ENCODE measurements around the gene ANKDD1B. TPM values are rescaled to one million over a fixed set of nuclear protein-coding genes. Genes with fewer than 3 reads are reported as not detected.

Gene ANKDD1B
- total and polyA plus RNA-seq, 2 experiments from 2014 or later, result 0.15 TPM; not detected in 1

DNA sequence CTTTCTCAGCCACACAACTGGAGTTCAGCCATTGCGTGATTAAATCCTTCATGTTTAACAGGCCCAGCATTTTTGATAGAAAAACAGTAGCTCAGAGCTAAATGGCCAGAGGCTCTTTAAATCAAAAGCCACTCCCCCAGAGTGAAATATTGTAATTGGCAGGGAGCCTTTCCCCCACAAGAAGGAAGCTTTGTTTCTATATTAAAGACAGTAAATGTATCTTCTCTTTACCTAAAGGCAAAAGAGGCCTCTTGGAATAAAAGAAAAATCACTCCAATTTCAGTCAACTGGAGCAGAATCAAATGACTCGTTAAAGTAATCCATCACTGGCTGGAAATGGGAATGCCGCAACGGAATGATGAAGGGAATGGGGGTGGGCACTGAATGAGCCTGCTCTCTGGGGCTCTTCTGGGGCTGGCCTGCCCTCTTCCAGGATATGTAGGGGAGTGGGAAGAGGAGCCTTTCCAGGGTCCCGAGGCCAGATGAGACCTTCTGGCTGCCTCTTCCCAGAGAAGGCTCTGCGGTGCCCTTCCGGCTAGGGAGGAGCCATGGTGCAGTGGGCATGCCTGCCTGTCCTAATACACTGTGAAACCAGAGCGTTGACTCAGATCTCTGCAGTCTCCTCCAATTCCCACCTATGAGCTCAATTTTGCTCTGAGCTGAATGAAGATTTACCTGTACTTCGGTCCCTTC lies 45.2 kb downstream of the ANKDD1B start:
- no peak overlapping the region for H3K27ac ChIP-seq

DNA sequence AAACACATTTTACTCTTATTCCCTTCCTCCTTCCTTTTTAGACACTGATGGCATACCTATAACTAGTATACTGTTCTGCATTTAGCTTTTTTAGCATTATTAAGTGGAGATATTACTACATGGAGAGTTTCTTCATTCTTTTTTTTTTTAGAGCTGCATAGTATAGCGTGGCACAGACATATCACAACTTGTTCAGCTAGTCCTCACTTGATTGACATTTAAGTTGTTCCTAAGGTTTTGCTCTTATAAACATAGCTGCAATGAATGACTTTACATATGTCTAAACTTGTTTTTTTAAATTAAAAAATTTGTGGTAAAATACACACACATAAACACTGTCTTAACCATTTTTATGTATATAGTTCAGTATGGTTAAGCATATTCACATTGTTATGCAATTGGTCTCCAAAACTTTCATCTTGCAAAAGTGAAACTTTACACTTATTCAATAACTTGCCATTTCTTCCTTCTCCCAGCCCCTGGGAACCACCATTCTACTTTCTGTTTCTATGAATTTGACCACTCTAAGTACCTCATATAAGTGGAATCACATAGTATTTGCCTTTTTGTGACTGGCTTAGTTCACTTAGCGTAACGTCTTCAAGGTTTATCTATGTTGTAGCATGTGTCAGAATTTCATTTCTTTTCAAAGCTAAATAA lies 48.7 kb downstream of the ANKDD1B start:
- 89 to 91% methylated on average over 3 of the region's 3 CpGs for WGBS, 2 experiments (ENCODE audit: low coverage in 1 of 2, low lambda C conversion rate in 2 of 2, missing lambda C conversion rate in 2 of 2)
- Histone ChIP-seq H3K79me2 (ENCODE audit: insufficient read depth) (no peaks in the 10 kb centered on the region), H3K4me2 (ENCODE audit: unreplicated experiment) (no peak overlapping the region), H3K4me3 (no peak overlapping the region), H3K4me1 (ENCODE audit: insufficient read depth) (no peaks in the 10 kb centered on the region), H3F3A (ENCODE audit: insufficient read depth) (no peaks in the 10 kb centered on the region), H3K36me3 (ENCODE audit: low read depth) (no peaks in the 10 kb centered on the region), H3K9me3 (ENCODE audit: low read depth) (no peaks in the 10 kb centered on the region), H3K9ac (no peak overlapping the region), H4K20me1 (ENCODE audit: insufficient read depth) (no peaks in the 10 kb centered on the region), H3K27ac (no peak overlapping the region), H3K9me2 (ENCODE audit: insufficient read depth) (no peaks in the 10 kb centered on the region), H3K27me3 (replicated peaks; ENCODE audit: insufficient read depth) (no peaks in the 10 kb centered on the region), H2AFZ (no peak overlapping the region)
- in situ Hi-C loops (cut with MboI), result no loop called here
- no peak for TF ChIP-seq EZH2 (IDR thresholded peaks at IDR 0.05; ENCODE audit: insufficient read depth, poor library complexity, severe bottlenecking)
- TF ChIP-seq EZH2phosphoT487 (IDR thresholded peaks at IDR 0.05; ENCODE audit: insufficient read depth, low read depth), result no peak
- no peak for DNase-seq

More for the DNA sequence above, 45.2 kb downstream of the ANKDD1B start:
- H2AFZ ChIP-seq, result peak overlapping the region; percentile 90
- no peaks in the 10 kb centered on the region for H4K20me1 ChIP-seq (ENCODE audit: insufficient read depth)
- no peaks in the 10 kb centered on the region for H3K9me3 ChIP-seq (ENCODE audit: low read depth)
- H3K4me3 ChIP-seq, result peak overlapping the region; percentile 82
- in situ Hi-C loops (cut with MboI), result no loop called here
- no peaks in the 10 kb centered on the region for H3K79me2 ChIP-seq (ENCODE audit: insufficient read depth)
- peak; percentile 70 for DNase-seq
- no peaks in the 10 kb centered on the region for H3K36me3 ChIP-seq (ENCODE audit: low read depth)
- H3K9me2 ChIP-seq (ENCODE audit: insufficient read depth), result no peaks in the 10 kb centered on the region
- no peak for TF ChIP-seq EZH2 (IDR thresholded peaks at IDR 0.05; ENCODE audit: insufficient read depth, poor library complexity, severe bottlenecking)
- TF ChIP-seq EZH2phosphoT487 (IDR thresholded peaks at IDR 0.05; ENCODE audit: insufficient read depth, low read depth), result no peak
- 25 to 39% methylated on average over 9 of the region's 9 CpGs for WGBS, 2 experiments (ENCODE audit: low coverage in 1 of 2, low lambda C conversion rate in 2 of 2, missing lambda C conversion rate in 2 of 2)
- peak overlapping the region; percentile 78 for H3K4me2 ChIP-seq (ENCODE audit: unreplicated experiment)
- peaks cover 9% of the 10 kb centered on the region; the same call in 1 of the 2 replicates for H3K27me3 ChIP-seq (replicated peaks; ENCODE audit: insufficient read depth)
- peak overlapping the region; percentile 61 for H3K9ac ChIP-seq
- no peaks in the 10 kb centered on the region for H3F3A ChIP-seq (ENCODE audit: insufficient read depth)
- H3K4me1 ChIP-seq (ENCODE audit: insufficient read depth), result no peaks in the 10 kb centered on the region

DNA sequence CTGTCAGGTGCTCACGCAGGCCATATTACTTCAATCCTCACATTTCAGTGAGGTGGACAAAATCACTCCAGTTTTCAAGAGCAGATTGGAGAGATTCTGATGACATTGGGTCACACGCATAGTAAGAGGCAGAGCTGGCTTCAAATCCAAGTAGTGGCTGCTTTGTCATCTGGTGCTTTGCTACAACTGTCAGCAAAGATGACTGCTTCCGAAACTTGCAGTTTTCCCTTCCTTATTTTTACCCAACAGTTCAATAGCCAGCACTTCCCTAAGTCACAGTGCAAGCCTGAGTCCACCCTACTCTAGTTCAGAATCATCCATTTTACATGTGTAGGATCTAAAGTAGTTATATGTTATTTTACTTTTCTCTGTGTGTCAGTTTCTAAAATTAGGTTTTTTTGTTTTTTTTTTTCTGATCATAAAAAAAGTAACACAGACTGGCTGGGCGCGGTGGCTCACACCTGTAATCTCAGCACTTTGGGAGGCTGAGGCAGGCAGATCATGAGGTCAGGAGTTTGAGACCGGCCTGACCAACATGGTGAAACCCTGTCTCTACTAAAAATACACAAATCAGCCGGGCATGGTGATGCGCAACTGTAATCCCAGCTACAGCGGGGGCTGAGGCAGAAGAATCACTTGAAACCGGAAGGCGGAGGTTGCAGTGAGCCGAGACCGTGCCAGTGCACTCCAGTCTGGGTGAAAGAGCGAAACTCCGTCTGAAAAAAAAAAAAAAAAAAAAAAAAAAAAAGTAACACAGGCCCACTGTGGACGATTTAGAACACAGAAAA lies 49.6 kb downstream of the ANKDD1B start:
- H3K27me3 ChIP-seq (replicated peaks; ENCODE audit: insufficient read depth), result no peaks in the 10 kb centered on the region
- H3K9ac ChIP-seq, result no peak overlapping the region
- H3K4me1 ChIP-seq (ENCODE audit: insufficient read depth), result no peaks in the 10 kb centered on the region
- no peaks in the 10 kb centered on the region for H4K20me1 ChIP-seq (ENCODE audit: insufficient read depth)
- DNase-seq, result no peak
- H3K27ac ChIP-seq, result no peak overlapping the region
- in situ Hi-C loops (cut with MboI), result no loop called here
- no peak overlapping the region for H2AFZ ChIP-seq
- no peaks in the 10 kb centered on the region for H3K9me3 ChIP-seq (ENCODE audit: low read depth)
- no peak for TF ChIP-seq EZH2phosphoT487 (IDR thresholded peaks at IDR 0.05; ENCODE audit: insufficient read depth, low read depth)
- TF ChIP-seq EZH2 (IDR thresholded peaks at IDR 0.05; ENCODE audit: insufficient read depth, poor library complexity, severe bottlenecking), result no peak
- H3K9me2 ChIP-seq (ENCODE audit: insufficient read depth), result no peaks in the 10 kb centered on the region
- WGBS, 2 experiments (ENCODE audit: low coverage in 1 of 2, low lambda C conversion rate in 2 of 2, missing lambda C conversion rate in 2 of 2), result 78 to 81% methylated on average over 15 to 16 of the region's 16 CpGs
- no peak overlapping the region for H3K4me2 ChIP-seq (ENCODE audit: unreplicated experiment)
- H3K36me3 ChIP-seq (ENCODE audit: low read depth), result no peaks in the 10 kb centered on the region
- no peak overlapping the region for H3K4me3 ChIP-seq
- no peaks in the 10 kb centered on the region for H3K79me2 ChIP-seq (ENCODE audit: insufficient read depth)
- no peaks in the 10 kb centered on the region for H3F3A ChIP-seq (ENCODE audit: insufficient read depth)

DNA sequence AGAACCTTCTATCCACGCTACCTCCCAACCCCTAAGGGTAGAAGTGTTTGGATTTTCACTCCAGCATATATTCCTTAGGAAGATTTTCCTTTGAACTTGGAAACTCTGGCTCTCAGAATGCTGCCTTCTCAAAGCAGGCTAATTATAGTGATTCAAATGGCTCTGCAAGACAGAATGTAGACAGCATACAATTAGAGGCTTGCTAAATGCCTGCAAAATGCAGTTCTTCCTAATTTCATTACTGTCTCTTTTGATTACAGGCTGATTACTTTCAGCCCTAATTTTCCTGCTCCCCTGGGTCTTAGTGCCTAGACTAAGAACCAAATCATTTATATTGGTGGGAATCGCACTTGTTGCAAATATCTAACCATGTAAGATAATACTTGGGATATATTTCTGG lies 50.8 kb downstream of the ANKDD1B start:
- H3K4me1 ChIP-seq (ENCODE audit: insufficient read depth), result no peaks in the 10 kb centered on the region
- no peaks in the 10 kb centered on the region for H4K20me1 ChIP-seq (ENCODE audit: insufficient read depth)
- H3K4me2 ChIP-seq (ENCODE audit: unreplicated experiment), result no peak overlapping the region
- no peaks in the 10 kb centered on the region for H3K27me3 ChIP-seq (replicated peaks; ENCODE audit: insufficient read depth)
- in situ Hi-C loops (cut with MboI), result no loop called here
- TF ChIP-seq EZH2phosphoT487 (IDR thresholded peaks at IDR 0.05; ENCODE audit: insufficient read depth, low read depth), result no peak
- TF ChIP-seq EZH2 (IDR thresholded peaks at IDR 0.05; ENCODE audit: insufficient read depth, poor library complexity, severe bottlenecking), result no peak
- no peaks in the 10 kb centered on the region for H3F3A ChIP-seq (ENCODE audit: insufficient read depth)
- DNase-seq, result no peak
- no peak overlapping the region for H3K4me3 ChIP-seq
- no peak overlapping the region for H2AFZ ChIP-seq
- no peaks in the 10 kb centered on the region for H3K9me2 ChIP-seq (ENCODE audit: insufficient read depth)
- H3K9me3 ChIP-seq (ENCODE audit: low read depth), result no peaks in the 10 kb centered on the region
- 63 to 66% methylated on average over 2 of the region's 2 CpGs for WGBS, 2 experiments (ENCODE audit: low coverage in 1 of 2, low lambda C conversion rate in 2 of 2, missing lambda C conversion rate in 2 of 2)
- no peak overlapping the region for H3K9ac ChIP-seq
- H3K79me2 ChIP-seq (ENCODE audit: insufficient read depth), result no peaks in the 10 kb centered on the region
- H3K36me3 ChIP-seq (ENCODE audit: low read depth), result no peaks in the 10 kb centered on the region
- H3K27ac ChIP-seq, result no peak overlapping the region

All from GM23248 (cell line).